Retina (tissue), 1 donor: ENCODE data around the gene ZNF423.

Experiments used
- DNase-seq: peaks from one replicate; pipeline ENCODE4 v3.0.0-alpha.2; 2016

ZNF423 gene

GRCh38 chr16:49594685-49595498, 261.0 kb downstream of the ZNF423 start:
- DNase-seq = peak; percentile 62

GRCh38 chr16:49594153-49594552, 261.8 kb downstream of the ZNF423 start:
- peak; percentile 29 for DNase-seq

GRCh38 chr16:49593424-49594040, 262.4 kb downstream of the ZNF423 start:
- DNase-seq = peak; percentile 21

- DNase-seq = peak; percentile 83
These were observed 263.1 kb downstream of the ZNF423 start for GRCh38 chr16:49592546-49593423.

- peak; percentile 47 for DNase-seq
These were observed 265.6 kb downstream of the ZNF423 start for GRCh38 chr16:49590166-49590871.

- DNase-seq = peak; percentile 73
These were observed 266.3 kb downstream of the ZNF423 start for GRCh38 chr16:49589544-49590031.

GRCh38 chr16:49588729-49589384, 267.1 kb downstream of the ZNF423 start:
- peak; percentile 58 for DNase-seq

- no peak for DNase-seq
These were observed 267.9 kb downstream of the ZNF423 start for GRCh38 chr16:49588026-49588425.

GRCh38 chr16:49587511-49587910, 268.4 kb downstream of the ZNF423 start:
- no peak for DNase-seq

- DNase-seq = peak; percentile 68
These were observed 269.2 kb downstream of the ZNF423 start for GRCh38 chr16:49586466-49587450.

GRCh38 chr16:49585143-49585832, 270.6 kb downstream of the ZNF423 start:
- DNase-seq = no peak

- no peak for DNase-seq
These were observed 272.0 kb downstream of the ZNF423 start for GRCh38 chr16:49583911-49584310.

- DNase-seq = peak; percentile 77
These were observed 274.1 kb downstream of the ZNF423 start for GRCh38 chr16:49581630-49582298.

- peak; percentile 49 for DNase-seq
These were observed 275.1 kb downstream of the ZNF423 start for GRCh38 chr16:49580751-49581303.

- DNase-seq = no peak
These were observed 277.4 kb downstream of the ZNF423 start for GRCh38 chr16:49578435-49579024.

- DNase-seq = no peak
These were observed 277.9 kb downstream of the ZNF423 start for GRCh38 chr16:49578018-49578417.

GRCh38 chr16:49576941-49577340, 279.0 kb downstream of the ZNF423 start:
- DNase-seq = no peak

- no peak for DNase-seq
These were observed 279.8 kb downstream of the ZNF423 start for GRCh38 chr16:49576173-49576494.
